K562 (cell line): ENCODE results near the gene CRACDL. TPM values are rescaled to one million over a fixed set of nuclear protein-coding genes. Genes with fewer than 3 reads are reported as not detected.

Experiments used
- ATAC-seq: fragments of 200-7000 bp; cut with Tn5 transposase; 3 replicates; pipeline ENCODE4 v1.9.1; 2020; ENCODE audit warnings: moderate library complexity
- BruUV-seq: library from RNA; stranded (reverse); fragments of 400-500 nt; replicated peaks from 2 replicates; lab custom pipeline; 2021; lab: Mats Ljungman, UMichigan
- CTCF ChIA-PET: fragments of 300-600 bp; formaldehyde crosslinking; extraction: SDS; loops from one replicate; lab custom pipeline; 2021; ENCODE audit warnings: low intra/inter-chr PET ratio; lab: Yijun Ruan, JAX
- POLR2A ChIA-PET: fragments of 300-600, 350-650 bp; sonication (Branson Sonifier 250); formaldehyde crosslinking; extraction: SDS; loops from one replicate; lab custom pipeline; 2021; ENCODE audit warnings: antibody characterized with exemption, inconsistent platforms; lab: Yijun Ruan, JAX
- DNase-seq, 4 experiments: peaks; one replicate each; pipeline versions ENCODE4 v3.0.0 to v3.0.0-alpha.2; 2011 to 2018; ENCODE audit warnings: low spot score in 3 of 4, mixed read lengths in 3 of 4; ENCODE audit errors: extremely low read depth in 1 of 4
- FAIRE-seq: peaks from 2 replicates; lab custom pipeline; 2011; peaks lifted over from hg19 to GRCh38; lab: Jason Lieb, UNC
- H2AFZ ChIP-seq: 2 replicates; pipeline ENCODE4 v1.6.0; 2011; ENCODE audit warnings: low read depth, low read length, control low read depth, inconsistent platforms
- H3K27ac ChIP-seq: fragments of 200-600 bp; 3 replicates; pipeline ENCODE4 v1.8.0; 2011; ENCODE audit warnings: low read depth, mild to moderate bottlenecking, control low read depth, inconsistent platforms, low read length, moderate library complexity, mixed read lengths; ENCODE audit errors: extremely low read depth
- H3K27me3 ChIP-seq, 2 experiments: fragments of 300-600 bp in 1 of 2; 2 replicates in 1 of 2; 3 replicates in 1 of 2; pipeline versions ENCODE4 v1.6.0 to v1.8.0; 2011; ENCODE audit warnings: inconsistent platforms in 2 of 2, low read length in 2 of 2, mild to moderate bottlenecking in 1 of 2, mixed read lengths in 1 of 2, moderate library complexity in 1 of 2; ENCODE audit not compliant: control insufficient read depth in 2 of 2, insufficient read depth in 2 of 2
- H3K36me3 ChIP-seq: fragments of 300-600 bp; 3 replicates; pipeline ENCODE4 v1.8.0; 2011; ENCODE audit warnings: mild to moderate bottlenecking, low read length, inconsistent platforms; ENCODE audit not compliant: control insufficient read depth, insufficient read depth
- H3K4me1 ChIP-seq, 2 experiments: fragments of 200-600 bp in 1 of 2; replicated peaks in 1 of 2; 2 replicates in 1 of 2; 3 replicates in 1 of 2; pipeline versions ENCODE4 v1.5.1 to v1.8.0; 2011; ENCODE audit warnings: inconsistent platforms in 2 of 2, low read length in 2 of 2, mild to moderate bottlenecking in 1 of 2, mixed read lengths in 1 of 2, moderate library complexity in 1 of 2; ENCODE audit not compliant: control insufficient read depth in 2 of 2, insufficient read depth in 2 of 2
- H3K4me2 ChIP-seq: 2 replicates; pipeline ENCODE4 v1.6.1; 2011; ENCODE audit warnings: low read length, control low read depth, inconsistent platforms, mixed read lengths; ENCODE audit not compliant: insufficient read depth
- H3K4me3 ChIP-seq: fragments of 200-600 bp; sonication (generic), shearing (Covaris generic); 2 replicates; pipeline ENCODE4 v1.5.1; 2016; ENCODE audit warnings: control low read depth, inconsistent platforms
- H3K79me2 ChIP-seq: fragments of 200-600 bp; 3 replicates; pipeline ENCODE4 v1.8.0; 2011; ENCODE audit warnings: low read length, inconsistent platforms; ENCODE audit not compliant: control insufficient read depth, insufficient read depth
- H3K9ac ChIP-seq, 2 experiments: 2 replicates each; pipeline versions ENCODE4 v1.6.0 to v1.6.1; 2011; ENCODE audit warnings: low read depth in 2 of 2, low read length in 2 of 2, control low read depth in 1 of 2, inconsistent platforms in 1 of 2, mild to moderate bottlenecking in 1 of 2, mixed read lengths in 1 of 2; ENCODE audit not compliant: insufficient read depth in 1 of 2
- H3K9me1 ChIP-seq: one replicate; pipeline ENCODE4 v1.6.0; 2011; ENCODE audit warnings: inconsistent platforms, mild to moderate bottlenecking, low read length, moderate library complexity; ENCODE audit not compliant: control insufficient read depth, insufficient read depth
- H3K9me3 ChIP-seq: replicated peaks from 2 replicates; pipeline ENCODE4 v1.5.1; 2011; ENCODE audit warnings: low read depth, low read length, inconsistent platforms; ENCODE audit not compliant: control insufficient read depth, insufficient read depth
- H4K20me1 ChIP-seq: replicated peaks from 2 replicates; pipeline ENCODE4 v1.6.1; 2011; ENCODE audit warnings: low read length, inconsistent platforms, mixed read lengths; ENCODE audit not compliant: control insufficient read depth, insufficient read depth
- ELF4 ChIP-seq: fragments of 450-650 bp; formaldehyde crosslinking; IDR thresholded peaks from 2 replicates; pipeline ENCODE4 v1.4.0; 2022; ENCODE audit warnings: missing genetic modification characterization
- SAFB ChIP-seq: fragments of 200-400 bp; formaldehyde crosslinking; IDR thresholded peaks from 2 replicates; pipeline ENCODE4 v1.6.1; 2017; ENCODE audit warnings: low read depth, low read length, borderline replicate concordance
- WGBS: fragments of 100-300 bp; shearing (Covaris generic); methylation state at CpG from one replicate; pipeline ENCODE4 v1.1.6; 2016; ENCODE audit warnings: low coverage, mixed read lengths; ENCODE audit not compliant: insufficient coverage; ENCODE audit errors: missing lambda C conversion rate; 5-methylcytosine and 5-hydroxymethylcytosine counted together
- in situ Hi-C: fragments of 300-500 bp; cut with MboI; formaldehyde crosslinking; loops from 4 replicates; pipeline ENCODE4 v1.15.0; 2018; ENCODE audit warnings: inconsistent platforms, mixed read lengths
- intact Hi-C: fragments of 100-400 bp; cut with micrococcal nuclease; formaldehyde crosslinking; loops from 2 replicates; pipeline ENCODE4 v1.14.2; 2022
- polyA plus RNA-seq, 8 experiments: library from polyadenylated mRNA; depleted of rRNA in 4 of 8; stranded (reverse) in 5 of 8; unstranded in 3 of 8; fragments of >200 nt; fragmentation: Nextera tagmentation in 2 of 8; fragmentation: Illumina TruSeq in 1 of 8; extraction: Ambion mirVana in 2 of 8; extraction: Trizol in 1 of 8; gene quantifications; 2 replicates each; pipeline versions ENCODE4 v1.2.1 to v1.2.3, GENCODE V29; 2011 to 2014; ENCODE audit warnings: inconsistent platforms in 1 of 8, missing spikeins in 1 of 8
- total RNA-seq, 7 experiments: library from RNA; depleted of rRNA in 6 of 7; stranded (reverse); fragments of >200 nt in 6 of 7; fragmentation: Illumina TruSeq in 2 of 7; extraction: Trizol in 2 of 7; gene quantifications; 2 replicates each; pipeline versions ENCODE4 v1.2.1 to v1.2.3, GENCODE V29; 2011 to 2021; ENCODE audit warnings: low replicate concordance in 1 of 7
- TF ChIP-seq, protein P1 (sequence below), 3 experiments: fragments of 200-800 bp in 1 of 3; fragments of 250-450 bp in 1 of 3; fragments of 450-650 bp in 1 of 3; sonication (Bioruptor Pico) in 1 of 3; sonication (Bioruptor generic) in 1 of 3; formaldehyde crosslinking in 1 of 3; IDR thresholded peaks; 2 replicates each; pipeline versions ENCODE4 v1.6.1 to v1.8.0; 2016 to 2022; ENCODE audit warnings: mild to moderate bottlenecking in 2 of 3, missing genetic modification characterization in 2 of 3, missing compliant biosample characterization in 1 of 3, moderate library complexity in 1 of 3
- TF ChIP-seq, protein P2 (sequence below): conservative IDR thresholded peaks from 2 replicates; pipeline ENCODE4 v1.6.1; 2011; ENCODE audit warnings: low read depth, mild to moderate bottlenecking, low read length; ENCODE audit not compliant: control insufficient read depth
- TF ChIP-seq, protein P3 (sequence below): fragments of 450-650 bp; IDR thresholded peaks from 2 replicates; pipeline ENCODE4 v1.6.1; 2016; ENCODE audit warnings: borderline replicate concordance

Gene CRACDL
- total and polyA plus RNA-seq, 9 of the 15 experiments (the other 6 are each of a cell fraction or from before 2014, with no cell fraction given), result not detected

DNA sequence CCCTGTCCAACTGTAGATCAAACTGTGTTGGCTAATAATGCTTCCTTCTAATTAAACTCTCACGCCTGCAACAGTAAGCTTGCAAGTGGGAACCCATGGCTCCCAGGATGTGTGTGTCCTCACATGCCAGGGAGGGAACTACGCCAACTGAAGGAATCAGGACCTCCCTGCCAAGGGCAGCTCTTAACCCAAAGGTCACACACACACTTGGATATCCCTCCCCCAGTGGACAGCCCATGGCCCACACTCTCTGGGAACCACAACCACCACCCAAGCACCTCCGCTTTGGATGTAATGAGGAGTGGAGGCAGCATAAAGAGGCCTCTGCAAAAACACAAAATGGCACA, 102.1 kb downstream of the CRACDL start:
- Histone ChIP-seq H3K79me2 (no peaks in the 10 kb centered on the region), H3K9me1 (no peaks in the 10 kb centered on the region), H3K36me3 (no peaks in the 10 kb centered on the region), H3K4me2 (no peak overlapping the region), H4K20me1 (peaks cover 3% of the 10 kb centered on the region; the same call in 1 of the 2 replicates), H3K9ac (no peak overlapping the region), H3K4me1 (no peaks in the 10 kb centered on the region), H2AFZ (no peak overlapping the region), H3K4me3 (no peak overlapping the region), H3K27ac (no peak overlapping the region), H3K27me3 (peaks cover 0 to 24% of the 10 kb centered on the region in 2 experiments; a peak in 2 of 5 replicates), H3K9me3 (no peaks in the 10 kb centered on the region)
- ChIA-PET CTCF (no interaction called here), POLR2A (no interaction called here)
- no peak for ATAC-seq
- in situ Hi-C loops, result loop anchor here (25.0 kb wide), 1 partner anchor 422 kb away; no protein-coding TSS in a partner anchor
- no peak for FAIRE-seq
- intact Hi-C loops, result loop anchor here (10.0 kb wide), 1 partner anchor 419 kb away; no protein-coding TSS in a partner anchor
- DNase-seq, result no peak
- 3% methylated on average over 3 of the region's 3 CpGs for WGBS
- BruUV-seq, result no TSS peak
- TF ChIP-seq, protein P1, sequence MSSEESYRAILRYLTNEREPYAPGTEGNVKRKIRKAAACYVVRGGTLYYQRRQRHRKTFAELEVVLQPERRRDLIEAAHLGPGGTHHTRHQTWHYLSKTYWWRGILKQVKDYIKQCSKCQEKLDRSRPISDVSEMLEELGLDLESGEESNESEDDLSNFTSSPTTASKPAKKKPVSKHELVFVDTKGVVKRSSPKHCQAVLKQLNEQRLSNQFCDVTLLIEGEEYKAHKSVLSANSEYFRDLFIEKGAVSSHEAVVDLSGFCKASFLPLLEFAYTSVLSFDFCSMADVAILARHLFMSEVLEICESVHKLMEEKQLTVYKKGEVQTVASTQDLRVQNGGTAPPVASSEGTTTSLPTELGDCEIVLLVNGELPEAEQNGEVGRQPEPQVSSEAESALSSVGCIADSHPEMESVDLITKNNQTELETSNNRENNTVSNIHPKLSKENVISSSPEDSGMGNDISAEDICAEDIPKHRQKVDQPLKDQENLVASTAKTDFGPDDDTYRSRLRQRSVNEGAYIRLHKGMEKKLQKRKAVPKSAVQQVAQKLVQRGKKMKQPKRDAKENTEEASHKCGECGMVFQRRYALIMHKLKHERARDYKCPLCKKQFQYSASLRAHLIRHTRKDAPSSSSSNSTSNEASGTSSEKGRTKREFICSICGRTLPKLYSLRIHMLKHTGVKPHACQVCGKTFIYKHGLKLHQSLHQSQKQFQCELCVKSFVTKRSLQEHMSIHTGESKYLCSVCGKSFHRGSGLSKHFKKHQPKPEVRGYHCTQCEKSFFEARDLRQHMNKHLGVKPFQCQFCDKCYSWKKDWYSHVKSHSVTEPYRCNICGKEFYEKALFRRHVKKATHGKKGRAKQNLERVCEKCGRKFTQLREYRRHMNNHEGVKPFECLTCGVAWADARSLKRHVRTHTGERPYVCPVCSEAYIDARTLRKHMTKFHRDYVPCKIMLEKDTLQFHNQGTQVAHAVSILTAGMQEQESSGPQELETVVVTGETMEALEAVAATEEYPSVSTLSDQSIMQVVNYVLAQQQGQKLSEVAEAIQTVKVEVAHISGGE (CRISPR knock-in tag; IDR thresholded peaks at IDR 0.05), result no peak
- TF ChIP-seq, protein P2, sequence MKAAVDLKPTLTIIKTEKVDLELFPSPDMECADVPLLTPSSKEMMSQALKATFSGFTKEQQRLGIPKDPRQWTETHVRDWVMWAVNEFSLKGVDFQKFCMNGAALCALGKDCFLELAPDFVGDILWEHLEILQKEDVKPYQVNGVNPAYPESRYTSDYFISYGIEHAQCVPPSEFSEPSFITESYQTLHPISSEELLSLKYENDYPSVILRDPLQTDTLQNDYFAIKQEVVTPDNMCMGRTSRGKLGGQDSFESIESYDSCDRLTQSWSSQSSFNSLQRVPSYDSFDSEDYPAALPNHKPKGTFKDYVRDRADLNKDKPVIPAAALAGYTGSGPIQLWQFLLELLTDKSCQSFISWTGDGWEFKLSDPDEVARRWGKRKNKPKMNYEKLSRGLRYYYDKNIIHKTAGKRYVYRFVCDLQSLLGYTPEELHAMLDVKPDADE, result no peak
- TF ChIP-seq, protein P3, sequence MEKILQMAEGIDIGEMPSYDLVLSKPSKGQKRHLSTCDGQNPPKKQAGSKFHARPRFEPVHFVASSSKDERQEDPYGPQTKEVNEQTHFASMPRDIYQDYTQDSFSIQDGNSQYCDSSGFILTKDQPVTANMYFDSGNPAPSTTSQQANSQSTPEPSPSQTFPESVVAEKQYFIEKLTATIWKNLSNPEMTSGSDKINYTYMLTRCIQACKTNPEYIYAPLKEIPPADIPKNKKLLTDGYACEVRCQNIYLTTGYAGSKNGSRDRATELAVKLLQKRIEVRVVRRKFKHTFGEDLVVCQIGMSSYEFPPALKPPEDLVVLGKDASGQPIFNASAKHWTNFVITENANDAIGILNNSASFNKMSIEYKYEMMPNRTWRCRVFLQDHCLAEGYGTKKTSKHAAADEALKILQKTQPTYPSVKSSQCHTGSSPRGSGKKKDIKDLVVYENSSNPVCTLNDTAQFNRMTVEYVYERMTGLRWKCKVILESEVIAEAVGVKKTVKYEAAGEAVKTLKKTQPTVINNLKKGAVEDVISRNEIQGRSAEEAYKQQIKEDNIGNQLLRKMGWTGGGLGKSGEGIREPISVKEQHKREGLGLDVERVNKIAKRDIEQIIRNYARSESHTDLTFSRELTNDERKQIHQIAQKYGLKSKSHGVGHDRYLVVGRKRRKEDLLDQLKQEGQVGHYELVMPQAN, result no peak
- TF ChIP-seq ELF4 (no peak), SAFB (no peak)
